GM12873 (cell line): ENCODE results near the gene UBE2H.

Source experiments
- TF ChIP-seq, protein P1 (sequence below): IDR thresholded peaks from 2 replicates; pipeline ENCODE4 v1.5.1; 2012; ENCODE audit warnings: low read depth, mild to moderate bottlenecking, moderate library complexity, low read length, control low read depth; ENCODE audit not compliant: insufficient read depth; ENCODE audit errors: missing control alignments

UBE2H gene

DNA sequence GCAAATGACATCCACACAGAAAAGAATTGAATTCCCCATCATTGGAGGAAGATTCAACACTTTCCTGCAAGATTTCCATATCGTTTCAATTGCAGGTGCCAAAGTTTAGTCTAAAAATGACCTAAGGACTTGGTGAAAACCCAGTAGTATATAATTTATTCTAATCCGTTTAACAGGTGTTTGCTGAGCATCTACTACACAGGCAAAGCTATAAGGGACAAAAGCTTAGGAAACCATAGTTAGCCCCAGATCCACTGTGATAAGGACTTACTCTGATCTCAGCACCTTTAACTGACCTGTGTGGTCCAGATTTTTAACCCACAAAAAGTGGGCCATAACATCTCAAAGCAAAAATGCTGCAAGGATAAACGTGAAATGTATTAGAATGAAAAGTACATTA, 19.1 kb downstream of the UBE2H start:
- TF ChIP-seq, protein P1, sequence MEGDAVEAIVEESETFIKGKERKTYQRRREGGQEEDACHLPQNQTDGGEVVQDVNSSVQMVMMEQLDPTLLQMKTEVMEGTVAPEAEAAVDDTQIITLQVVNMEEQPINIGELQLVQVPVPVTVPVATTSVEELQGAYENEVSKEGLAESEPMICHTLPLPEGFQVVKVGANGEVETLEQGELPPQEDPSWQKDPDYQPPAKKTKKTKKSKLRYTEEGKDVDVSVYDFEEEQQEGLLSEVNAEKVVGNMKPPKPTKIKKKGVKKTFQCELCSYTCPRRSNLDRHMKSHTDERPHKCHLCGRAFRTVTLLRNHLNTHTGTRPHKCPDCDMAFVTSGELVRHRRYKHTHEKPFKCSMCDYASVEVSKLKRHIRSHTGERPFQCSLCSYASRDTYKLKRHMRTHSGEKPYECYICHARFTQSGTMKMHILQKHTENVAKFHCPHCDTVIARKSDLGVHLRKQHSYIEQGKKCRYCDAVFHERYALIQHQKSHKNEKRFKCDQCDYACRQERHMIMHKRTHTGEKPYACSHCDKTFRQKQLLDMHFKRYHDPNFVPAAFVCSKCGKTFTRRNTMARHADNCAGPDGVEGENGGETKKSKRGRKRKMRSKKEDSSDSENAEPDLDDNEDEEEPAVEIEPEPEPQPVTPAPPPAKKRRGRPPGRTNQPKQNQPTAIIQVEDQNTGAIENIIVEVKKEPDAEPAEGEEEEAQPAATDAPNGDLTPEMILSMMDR: no peak

DNA sequence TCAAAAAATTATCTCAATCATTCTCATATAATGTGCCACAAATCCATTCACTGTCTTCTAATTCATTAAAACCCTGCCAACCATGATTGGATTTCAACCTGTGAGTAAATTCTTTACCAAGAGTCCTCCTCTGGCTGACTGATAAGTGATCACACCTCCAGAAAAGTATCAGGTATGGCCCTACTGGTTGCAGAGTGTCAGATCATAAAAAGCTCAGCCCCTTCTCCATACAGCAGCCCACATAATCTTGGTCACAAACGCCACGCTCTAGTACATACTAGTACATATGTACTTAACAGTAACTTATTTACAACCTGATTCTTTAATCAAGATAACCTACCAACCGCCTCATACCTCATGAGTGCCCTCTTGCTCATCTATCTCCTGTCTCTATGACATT, 26.1 kb downstream of the UBE2H start:
- TF ChIP-seq, protein P1: no peak

DNA sequence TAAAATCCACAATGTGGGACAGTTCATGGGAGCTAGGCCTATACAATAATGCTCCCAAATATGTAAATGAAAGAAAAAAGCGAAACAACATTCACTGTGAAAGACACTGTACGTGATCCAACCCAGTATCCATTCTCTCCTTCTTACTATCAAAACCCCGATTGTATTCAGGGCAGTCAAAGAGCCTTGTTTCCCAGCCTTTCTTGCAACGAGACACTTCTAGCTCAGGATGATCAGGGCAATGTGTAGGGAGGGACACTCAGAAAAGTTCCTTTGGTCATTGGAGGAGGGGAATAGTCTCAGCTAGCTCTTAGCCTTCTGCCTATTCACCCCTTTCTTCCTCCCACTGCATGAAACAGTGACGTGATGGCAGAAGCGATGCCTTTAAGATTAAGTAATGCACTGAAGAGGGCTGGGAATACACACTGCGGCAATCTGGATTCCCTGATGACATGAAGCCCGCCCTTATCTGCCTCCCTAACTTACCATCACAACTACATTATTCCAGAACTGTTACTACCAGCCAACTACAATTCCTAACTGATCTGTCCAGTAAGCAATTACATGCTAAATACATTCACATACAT, 27.3 kb downstream of the UBE2H start:
- TF ChIP-seq, protein P1: no peak

DNA sequence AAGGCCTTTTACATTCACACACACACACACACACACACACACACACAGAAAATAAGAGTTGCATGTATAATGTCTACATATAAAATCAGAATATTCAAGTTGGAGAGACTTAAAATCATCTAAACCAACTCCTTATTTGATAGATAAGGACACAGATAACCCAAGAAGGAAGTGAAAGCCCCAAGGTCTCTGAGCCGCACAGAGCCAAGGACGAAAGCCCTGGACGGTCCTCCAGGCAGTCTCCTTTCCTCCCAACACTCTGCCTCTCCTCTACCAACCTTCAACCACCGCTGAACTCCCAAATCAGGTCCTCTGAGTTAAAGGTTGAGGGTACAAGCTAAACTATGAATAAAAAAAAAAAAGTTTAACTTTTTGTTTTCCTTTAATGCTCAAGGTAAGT, 28.2 kb downstream of the UBE2H start:
- TF ChIP-seq, protein P1: no peak

DNA sequence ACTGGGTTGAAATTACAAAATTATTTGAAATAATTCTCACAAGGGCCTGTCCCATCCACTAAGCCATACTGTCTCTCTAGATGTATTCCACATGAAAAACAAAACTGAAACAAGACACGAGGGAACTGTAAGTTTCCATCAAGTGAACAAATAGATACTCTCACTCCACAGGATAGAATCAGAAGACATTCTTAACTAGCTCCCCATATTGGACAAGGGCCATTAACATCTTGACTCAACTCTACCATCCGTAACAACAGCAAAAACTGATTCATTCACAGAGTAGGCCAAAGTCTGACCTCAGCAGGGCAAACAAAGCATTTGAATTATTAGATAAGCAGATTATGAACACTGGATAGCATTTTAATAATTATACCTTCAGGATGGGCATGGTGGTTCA, 29.1 kb downstream of the UBE2H start:
- TF ChIP-seq, protein P1: no peak

DNA sequence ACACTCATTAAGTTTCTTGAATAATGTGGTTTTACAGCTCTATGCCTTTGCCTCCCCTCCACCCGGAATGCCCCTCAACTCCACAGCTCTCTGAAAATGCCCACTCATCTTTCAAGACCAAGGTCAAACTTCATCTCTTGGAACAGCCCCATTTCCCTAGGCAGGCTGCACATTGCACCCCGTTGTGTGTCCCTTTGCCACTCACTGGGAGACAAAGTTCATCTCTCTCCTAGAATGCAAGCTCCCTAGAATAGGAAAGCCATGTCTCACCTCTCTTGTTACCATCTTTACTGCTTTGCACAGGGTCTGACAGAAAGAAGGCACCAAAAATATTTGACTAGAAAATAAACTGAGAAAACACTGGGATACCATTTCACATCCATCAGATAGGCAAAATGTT, 33.3 kb downstream of the UBE2H start:
- TF ChIP-seq, protein P1: no peak

DNA sequence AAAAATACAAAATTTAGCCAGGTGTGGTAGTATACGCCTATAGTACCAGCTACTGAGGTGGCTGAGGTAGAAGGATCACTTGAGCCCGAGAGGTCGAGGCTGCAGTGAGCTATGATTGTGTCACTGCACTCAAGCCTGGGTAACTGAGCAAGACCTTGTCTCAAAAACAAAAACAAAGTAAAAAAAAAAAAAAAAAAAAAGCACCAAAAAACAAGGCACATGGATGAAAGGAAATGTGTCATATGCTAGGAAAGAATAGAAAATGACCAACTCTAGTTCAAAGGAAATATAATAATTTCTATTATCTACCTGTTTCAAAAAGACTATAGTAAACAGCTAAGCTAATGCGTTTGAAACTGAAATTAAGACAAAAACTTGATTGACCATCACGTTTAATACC, 33.8 kb downstream of the UBE2H start:
- TF ChIP-seq, protein P1: no peak

DNA sequence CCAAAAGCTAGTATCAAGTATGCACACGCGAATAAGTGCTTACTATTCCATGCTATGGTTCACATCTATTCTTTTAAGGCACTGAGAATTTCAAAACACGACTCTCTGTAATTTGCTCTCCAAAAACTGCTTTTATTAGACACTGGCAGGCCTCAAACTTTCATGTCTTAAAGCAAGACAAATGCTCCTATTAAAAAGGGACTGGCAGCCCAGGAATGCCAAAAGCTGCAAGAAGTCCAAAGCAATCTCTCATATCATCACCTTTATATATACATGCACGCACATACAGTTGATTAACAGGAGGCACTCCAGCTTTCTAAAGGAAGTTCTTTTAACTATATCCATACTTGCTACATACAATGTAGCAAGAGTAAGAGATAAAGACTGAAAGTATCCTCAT, 34.8 kb downstream of the UBE2H start:
- TF ChIP-seq, protein P1: no peak
